Bronchial epithelial cell (primary cell): Measurements from ENCODE around the gene KCNN3. TPM values are rescaled to one million over a fixed set of nuclear protein-coding genes. Genes with fewer than 3 reads are reported as not detected.

ENCODE experiments used
- DNase-seq: peaks from one replicate; pipeline ENCODE4 v3.0.0-alpha.2; 2010; ENCODE audit warnings: low read depth
- FAIRE-seq: peaks from 2 replicates; lab custom pipeline; 2011; peaks lifted over from hg19 to GRCh38; lab: Jason Lieb, UNC
- H3K27me3 ChIP-seq: 2 replicates; pipeline ENCODE4 v1.5.1; 2011; ENCODE audit warnings: low read length; ENCODE audit not compliant: control insufficient read depth, insufficient read depth
- H3K36me3 ChIP-seq: 2 replicates; pipeline ENCODE4 v1.5.1; 2011; ENCODE audit warnings: low read length; ENCODE audit not compliant: control insufficient read depth, insufficient read depth
- H3K4me3 ChIP-seq: 2 replicates; pipeline ENCODE4 v1.5.1; 2011; ENCODE audit warnings: mild to moderate bottlenecking, low read depth, low read length, control low read depth
- CTCF ChIP-seq: IDR thresholded peaks from 2 replicates; pipeline ENCODE4 v1.5.1; 2011; ENCODE audit warnings: mild to moderate bottlenecking, moderate library complexity, low read length, control low read depth, inconsistent platforms; ENCODE audit not compliant: insufficient read depth, severe bottlenecking
- total RNA-seq: library from RNA; depleted of rRNA; stranded (reverse); fragments of >200 nt; gene quantifications from 2 replicates; pipeline ENCODE4 v1.2.1, GENCODE V29; 2014

KCNN3 gene
- total RNA-seq, 1 donor from 2014 or later, result under 0.01 TPM

- FAIRE-seq (no peak), DNase-seq (no peak)
- Histone ChIP-seq H3K4me3 (no peak overlapping the region), H3K36me3 (no peaks in the 10 kb centered on the region), H3K27me3 (peaks cover 5% of the 10 kb centered on the region)
- no peak for TF ChIP-seq CTCF
Observed at GRCh38 chr1:154831462-154831861, 38.6 kb downstream of the KCNN3 start.

GRCh38 chr1:154829062-154829461 is 41.0 kb downstream of the KCNN3 start:
- no peak overlapping the region for H3K4me3 ChIP-seq
- peaks cover 2% of the 10 kb centered on the region for H3K27me3 ChIP-seq
- DNase-seq (no peak), FAIRE-seq (no peak)
- TF ChIP-seq CTCF, result no peak
- H3K36me3 ChIP-seq, result no peaks in the 10 kb centered on the region

- H3K36me3 ChIP-seq, result no peaks in the 10 kb centered on the region
- no peak overlapping the region for H3K4me3 ChIP-seq
- FAIRE-seq, result no peak
- peaks cover 2% of the 10 kb centered on the region for H3K27me3 ChIP-seq
- no peak for DNase-seq
- TF ChIP-seq CTCF, result no peak
Observed at GRCh38 chr1:154824179-154825000, 45.7 kb downstream of the KCNN3 start.

GRCh38 chr1:154822717-154823116 is 47.4 kb downstream of the KCNN3 start:
- TF ChIP-seq CTCF, result no peak
- no peaks in the 10 kb centered on the region for H3K36me3 ChIP-seq
- H3K27me3 ChIP-seq, result peaks cover 2% of the 10 kb centered on the region
- FAIRE-seq, result no peak
- DNase-seq, result no peak
- no peak overlapping the region for H3K4me3 ChIP-seq

GRCh38 chr1:154822233-154822632 is 47.8 kb downstream of the KCNN3 start:
- no peak for FAIRE-seq
- H3K27me3 ChIP-seq, result peaks cover 2% of the 10 kb centered on the region

More at GRCh38 chr1:154822233-154822632, 47.8 kb downstream of the KCNN3 start:
- DNase-seq, result no peak
- TF ChIP-seq CTCF, result no peak
- Histone ChIP-seq H3K36me3 (no peaks in the 10 kb centered on the region), H3K4me3 (no peak overlapping the region)
